Fibroblast of skin of abdomen (primary cell): ENCODE measurements around the gene NAA80.
"Not testable (repeated sequence)": the region's sequence is repeated elsewhere in the genome, so short reads cannot be mapped to it uniquely, and the experiment has no call there.

Experiments
- DNase-seq: peaks from one replicate; pipeline ENCODE4 v3.0.0-alpha.2; 2013

NAA80 gene

DNA sequence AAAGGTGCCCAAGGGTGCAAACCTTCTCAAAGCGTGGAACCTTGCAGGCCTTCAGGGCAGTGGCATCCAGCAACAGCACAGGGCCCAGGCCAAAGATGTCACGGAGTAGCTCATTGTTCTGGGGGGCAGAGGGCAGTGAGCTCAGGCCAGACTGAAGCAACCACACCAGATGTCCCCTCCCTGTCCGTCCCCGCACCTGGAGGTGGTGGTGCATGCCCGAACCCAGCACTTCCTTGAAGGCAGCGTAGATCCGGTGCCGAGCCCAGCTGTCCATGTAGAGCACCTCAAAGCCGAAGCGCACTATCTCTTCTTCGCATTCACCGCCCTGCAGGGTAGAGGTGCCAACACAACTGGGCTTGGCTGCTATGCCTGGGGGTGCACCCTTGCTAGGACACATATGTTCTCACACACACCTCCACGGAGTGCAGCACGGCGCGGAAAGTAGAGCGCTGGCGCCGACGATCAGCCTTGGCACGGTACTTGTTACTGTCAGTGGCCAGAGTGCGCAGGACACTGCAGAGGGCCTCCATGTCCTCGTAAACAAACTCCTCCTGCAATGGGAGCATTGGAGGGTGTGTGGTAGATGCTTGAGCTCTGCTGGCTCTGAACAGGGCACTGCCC, 10.7 kb downstream of the NAA80 start:
- no peak for DNase-seq

DNA sequence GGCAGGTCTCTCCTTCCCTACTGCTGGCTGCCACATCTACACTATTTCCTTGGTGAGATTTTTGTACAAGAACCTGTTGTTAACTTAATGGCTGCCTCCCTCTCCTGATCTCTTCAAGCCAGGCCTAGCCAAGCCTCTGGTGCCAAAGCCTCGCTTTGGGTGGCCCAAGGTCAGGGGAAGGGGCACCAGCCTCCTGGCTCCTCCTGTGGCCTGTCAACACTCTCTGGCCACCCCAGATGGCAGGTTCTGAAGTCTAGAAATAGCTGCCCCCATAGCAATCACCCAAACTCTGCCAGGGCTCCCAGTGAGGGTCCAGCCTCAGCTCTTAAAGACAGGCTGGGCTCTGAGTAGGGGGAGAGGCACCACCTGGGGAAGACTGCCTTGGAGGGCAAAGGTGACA, 11.9 kb downstream of the NAA80 start:
- no peak for DNase-seq

DNA sequence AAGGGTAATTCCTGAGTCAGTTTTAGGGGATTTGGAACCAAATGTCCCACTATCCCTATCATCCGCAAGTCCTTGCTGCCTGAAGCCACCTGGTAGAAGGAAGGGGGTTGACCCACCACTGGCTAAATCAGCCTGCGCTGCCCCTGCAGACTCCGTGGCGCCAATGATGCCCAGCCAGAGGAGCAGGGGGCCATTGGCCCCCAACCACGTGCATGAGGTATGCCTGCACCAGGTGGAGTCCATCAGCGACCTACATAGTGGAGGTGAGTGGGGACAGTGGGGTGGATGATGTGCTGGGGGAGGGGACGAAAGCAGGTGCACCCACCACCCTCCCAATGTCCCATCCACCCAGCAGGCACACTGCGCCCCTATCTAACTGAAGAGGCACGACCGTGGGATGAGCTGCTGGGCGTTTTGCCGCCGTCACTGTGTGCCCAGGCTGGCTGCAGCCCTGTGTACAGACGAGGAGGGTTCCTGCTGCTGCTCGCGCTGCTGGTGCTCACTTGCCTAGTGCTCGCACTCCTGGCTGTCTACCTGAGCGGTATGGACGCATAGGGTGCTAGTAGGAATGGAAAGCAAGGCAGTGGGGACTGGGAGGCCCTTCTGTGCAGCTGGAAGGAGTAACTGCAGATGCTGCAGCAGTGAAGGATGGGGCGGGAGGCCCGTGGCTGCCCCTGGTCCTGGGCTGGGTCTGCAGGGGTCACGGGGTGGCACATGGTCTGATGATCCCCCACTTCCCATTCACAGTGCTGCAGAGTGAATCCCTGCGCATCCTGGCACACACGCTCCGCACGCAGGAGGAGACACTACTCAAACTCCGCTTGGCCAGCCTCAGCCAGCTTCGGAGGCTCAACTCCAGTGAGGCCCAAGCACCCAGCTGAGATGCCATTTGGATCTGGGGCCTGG, 12.6 kb downstream of the NAA80 start:
- DNase-seq: no peak

GRCh38 chr3:50284121-50284520, 15.1 kb downstream of the NAA80 start:
- not testable (repeated sequence) for DNase-seq

DNA sequence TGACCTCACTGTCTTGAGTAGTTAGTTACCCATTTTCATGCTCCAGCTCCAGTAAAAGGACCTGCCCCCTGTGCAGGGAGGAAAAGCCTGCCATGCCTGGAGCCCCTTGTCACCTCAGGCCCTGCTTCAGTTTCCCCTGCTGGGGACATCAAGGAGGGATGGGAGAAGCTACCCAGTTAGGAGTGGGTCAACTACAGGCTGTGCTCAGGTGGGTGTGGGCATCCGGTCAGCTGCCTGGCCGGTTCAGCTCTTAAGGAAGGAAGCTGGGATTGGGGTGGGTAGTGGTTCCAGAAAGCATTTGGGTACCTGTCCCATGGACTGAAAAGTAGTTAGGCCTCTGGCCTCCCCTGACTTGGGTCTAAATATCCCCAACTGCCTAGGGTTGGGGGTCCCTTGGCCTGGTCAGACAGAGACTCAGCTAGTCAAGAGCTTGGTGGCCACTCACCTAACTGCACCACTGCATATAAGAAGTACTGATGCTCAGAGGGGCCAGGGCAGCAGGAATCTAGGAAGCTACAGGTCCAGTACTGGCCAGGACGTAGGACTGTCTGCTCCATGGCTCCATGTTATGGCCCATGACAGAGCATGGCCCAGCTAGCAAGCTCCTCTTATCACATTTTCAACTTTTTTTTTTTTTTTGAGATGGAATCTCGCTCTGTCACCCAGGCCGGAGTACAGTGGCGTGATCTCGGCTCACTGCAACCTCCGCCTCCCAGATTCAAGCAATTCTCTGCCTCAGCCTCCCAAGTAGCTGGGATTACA, 19.8 kb downstream of the NAA80 start:
- no peak for DNase-seq

DNA sequence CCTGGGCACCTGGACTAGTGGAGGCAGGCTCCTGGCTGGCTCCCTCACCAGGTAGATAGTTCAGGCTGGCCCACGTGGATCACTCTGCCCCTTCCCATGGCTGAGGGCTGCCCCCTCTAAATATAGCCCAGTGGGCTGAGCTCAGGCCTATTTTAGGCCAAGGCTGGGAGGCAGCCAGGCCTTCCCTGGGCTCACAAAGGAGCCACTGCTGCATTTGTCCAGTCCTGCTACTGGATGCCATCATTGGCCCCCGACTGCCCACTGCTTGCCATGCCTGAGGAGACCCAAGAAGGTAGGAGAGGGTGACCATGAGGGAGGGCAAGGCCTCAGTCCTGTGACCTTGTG, 20.4 kb downstream of the NAA80 start, which contains the start of gene LSMEM2:
Gene LSMEM2 (plus strand): TSS at position 208 of the 345 bp plus-strand sequence. CDS start 27 bp downstream, at position 235.
- no peak for DNase-seq

DNA sequence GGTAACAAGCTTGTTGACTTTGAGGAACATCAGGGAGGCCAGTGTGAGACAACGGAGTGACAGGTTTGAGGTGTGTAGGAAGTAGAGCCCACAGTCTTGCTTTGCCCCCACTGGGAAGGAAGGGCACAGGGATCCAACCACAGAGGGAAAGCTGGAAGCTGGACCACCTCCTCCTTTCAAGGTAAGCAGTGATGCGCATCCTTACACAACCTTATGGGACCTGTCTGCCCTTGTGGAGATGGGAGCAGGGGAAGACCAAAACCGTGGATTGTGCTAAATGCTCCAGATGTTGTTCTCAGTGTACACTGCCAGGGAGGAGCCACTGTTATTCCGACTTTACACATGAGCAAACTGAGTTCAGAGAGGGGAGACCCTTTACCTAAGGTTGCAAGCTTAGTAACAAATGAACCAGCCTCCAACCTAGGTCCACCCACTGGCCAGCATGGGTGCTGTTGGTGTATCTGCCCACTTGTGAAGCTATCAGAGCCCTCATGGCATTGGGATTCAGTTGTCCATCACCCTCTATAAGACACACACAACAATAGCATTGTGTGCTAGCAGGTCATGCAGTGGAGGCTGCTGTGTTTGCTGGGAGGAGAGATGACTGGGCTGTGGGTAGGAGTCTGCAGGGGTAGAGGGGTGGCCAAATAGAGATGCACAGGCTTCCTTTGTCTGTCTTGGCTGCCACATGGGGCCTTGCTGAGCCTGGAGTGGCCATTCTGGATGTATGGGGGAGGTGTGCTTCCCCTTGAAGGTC, 20.9 kb downstream of the NAA80 start:
- DNase-seq: no peak

GRCh38 chr3:50276762-50277101, 22.5 kb downstream of the NAA80 start:
- no peak for DNase-seq

DNA sequence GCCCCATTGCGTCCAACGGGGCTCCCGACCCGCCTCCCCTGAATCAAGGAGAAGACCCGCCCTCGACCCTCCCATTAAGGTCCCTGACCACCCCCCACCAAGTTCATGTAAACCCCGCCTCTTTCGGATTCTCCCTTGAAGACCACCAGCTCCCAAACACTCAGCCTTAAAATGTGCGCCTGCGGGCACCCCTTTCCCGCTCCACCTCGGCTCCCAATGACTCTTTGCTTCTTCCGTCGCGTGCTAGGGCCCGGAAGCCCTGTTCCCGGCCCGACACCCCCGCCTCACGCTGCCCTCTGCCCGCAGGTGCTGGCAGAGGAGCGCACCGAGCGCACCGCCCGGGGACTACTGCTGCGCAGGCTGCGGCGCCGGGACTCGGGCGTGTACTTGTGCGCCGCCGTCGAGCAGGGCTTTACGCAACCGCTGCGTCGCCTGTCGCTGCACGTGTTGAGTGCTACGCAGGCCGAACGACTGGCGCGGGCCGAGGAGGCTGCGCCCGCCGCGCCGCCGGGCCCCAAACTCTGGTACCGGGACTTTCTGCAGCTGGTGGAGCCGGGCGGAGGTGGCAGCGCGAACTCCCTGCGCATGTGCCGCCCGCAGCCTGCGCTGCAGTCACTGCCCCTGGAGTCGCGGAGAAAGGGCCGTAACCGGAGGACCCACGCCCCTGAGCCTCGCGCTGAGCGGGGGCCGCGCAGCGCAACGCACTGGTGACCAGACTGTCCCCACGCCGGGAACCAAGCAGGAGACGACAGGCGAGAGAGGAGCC, 23.0 kb downstream of the NAA80 start:
- DNase-seq: no peak

DNA sequence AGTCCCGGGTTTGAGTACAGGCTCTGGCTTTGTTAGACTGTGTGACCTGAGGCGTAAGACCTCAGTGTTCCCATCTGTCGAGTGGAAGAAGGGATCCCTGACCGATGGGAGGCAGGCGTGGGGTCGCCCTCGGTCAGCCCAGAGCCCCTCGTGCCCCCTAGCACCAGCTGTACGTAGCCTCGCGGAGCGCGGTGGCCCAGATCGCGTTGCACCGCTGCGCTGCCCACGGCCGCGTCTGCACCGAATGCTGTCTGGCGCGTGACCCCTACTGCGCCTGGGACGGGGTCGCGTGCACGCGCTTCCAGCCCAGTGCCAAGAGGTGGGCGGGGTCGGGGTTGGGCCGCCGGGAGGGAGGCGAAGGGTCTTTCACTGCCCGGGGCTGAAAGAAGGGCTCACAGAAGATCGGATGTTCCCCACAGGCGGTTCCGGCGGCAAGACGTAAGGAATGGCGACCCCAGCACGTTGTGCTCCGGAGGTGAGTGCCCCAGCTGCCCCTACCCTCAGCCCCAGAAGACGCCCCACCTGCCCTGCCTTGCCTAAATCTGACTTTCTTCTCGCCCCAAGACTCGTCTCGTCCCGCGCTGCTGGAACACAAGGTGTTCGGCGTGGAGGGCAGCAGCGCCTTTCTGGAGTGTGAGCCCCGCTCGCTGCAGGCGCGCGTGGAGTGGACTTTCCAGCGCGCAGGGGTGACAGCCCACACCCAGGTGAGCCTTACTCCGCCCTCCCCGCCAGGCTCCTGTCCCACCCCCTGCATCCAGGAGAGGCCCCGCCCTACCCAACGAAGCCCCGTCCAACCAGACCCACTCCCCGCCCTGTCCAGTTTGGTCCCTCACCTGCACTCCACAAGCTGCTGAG, 23.8 kb downstream of the NAA80 start:
- no peak for DNase-seq

DNA sequence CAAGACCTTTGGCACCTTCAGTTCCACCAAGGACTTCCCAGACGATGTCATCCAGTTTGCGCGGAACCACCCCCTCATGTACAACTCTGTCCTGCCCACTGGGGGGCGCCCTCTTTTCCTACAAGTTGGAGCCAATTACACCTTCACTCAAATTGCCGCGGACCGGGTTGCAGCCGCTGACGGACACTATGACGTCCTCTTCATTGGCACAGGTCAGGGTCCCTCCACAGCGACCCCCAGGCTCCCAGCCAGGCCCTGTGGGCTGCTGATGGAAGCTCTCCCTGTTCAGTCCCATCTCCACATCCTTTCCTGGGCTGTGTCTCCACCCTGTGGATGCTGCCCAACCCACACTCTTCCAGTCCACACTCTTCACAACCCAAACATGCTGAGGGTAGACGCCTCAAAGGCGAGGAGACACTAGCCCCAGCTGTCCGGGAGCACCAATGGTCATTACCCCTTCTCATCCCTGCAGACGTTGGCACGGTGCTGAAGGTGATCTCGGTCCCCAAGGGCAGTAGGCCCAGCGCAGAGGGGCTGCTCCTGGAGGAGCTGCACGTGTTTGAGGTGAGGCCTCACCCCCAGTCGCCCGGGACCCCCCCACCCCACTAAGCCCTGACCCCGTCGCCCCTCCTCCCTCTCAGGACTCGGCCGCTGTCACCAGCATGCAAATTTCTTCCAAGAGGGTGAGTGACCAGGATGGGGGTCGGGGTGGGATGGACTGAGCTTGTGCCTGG, 24.7 kb downstream of the NAA80 start:
- peak; percentile 36 for DNase-seq

- no peak for DNase-seq
Measured at GRCh38 chr3:50273689-50274065, 25.5 kb downstream of the NAA80 start.

- DNase-seq: peak; percentile 61
Measured at GRCh38 chr3:50272911-50273688, 26.1 kb downstream of the NAA80 start.

- DNase-seq: not testable (repeated sequence)
Measured at GRCh38 chr3:50272538-50272910, 26.7 kb downstream of the NAA80 start.

GRCh38 chr3:50271314-50271936, 27.8 kb downstream of the NAA80 start:
- no peak for DNase-seq

- DNase-seq: no peak
Measured at GRCh38 chr3:50270422-50271224, 28.6 kb downstream of the NAA80 start.

GRCh38 chr3:50269977-50270413, 29.2 kb downstream of the NAA80 start:
- no peak for DNase-seq

DNA sequence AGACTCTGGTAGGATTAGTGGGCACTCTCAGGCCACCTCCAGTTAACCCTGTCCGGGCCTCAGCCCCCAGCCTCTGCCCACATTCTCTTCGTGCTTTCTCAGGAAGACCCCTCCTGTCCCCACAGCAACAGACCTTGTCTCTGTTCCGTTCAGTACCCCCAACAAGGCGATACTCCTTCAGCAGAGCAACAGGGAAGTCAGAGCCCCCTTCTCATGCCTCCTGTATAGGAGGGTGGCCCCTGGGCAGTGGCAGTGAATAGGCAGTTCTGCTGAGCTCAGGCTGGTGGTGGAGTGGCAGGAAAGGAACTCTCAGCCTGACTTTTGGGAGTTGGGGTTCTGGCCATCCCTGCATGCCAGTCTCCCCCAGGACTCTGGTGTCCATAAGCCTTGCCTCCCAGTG, 29.7 kb downstream of the NAA80 start:
- no peak for DNase-seq
